Measurements from ENCODE around the gene TPP1. TPM values are rescaled to one million over a fixed set of nuclear protein-coding genes. Genes with fewer than 3 reads are reported as not detected.
A peak's percentile ranks its signal among the peaks of the same experiment; 100 is the strongest.

The TPP1 gene
- total RNA-seq, 4 donors from 2014 or later: 27.1 to 74.9 (median 40.7) TPM

- Histone ChIP-seq H3K36me3 (no peaks in the 10 kb centered on the region), H3K4me1 (no peaks in the 10 kb centered on the region), H3K27ac (peak overlapping the region; percentile 64 to 71), H3K27me3 (no peaks in the 10 kb centered on the region), H3K9me3 (no peaks in the 10 kb centered on the region), H3K4me3 (no peak overlapping the region)
- intact Hi-C loops (cut with DNase I; ENCODE audit: low total_unique reads): no loop called here
- DNase-seq: no peak
- TF ChIP-seq, protein P1, sequence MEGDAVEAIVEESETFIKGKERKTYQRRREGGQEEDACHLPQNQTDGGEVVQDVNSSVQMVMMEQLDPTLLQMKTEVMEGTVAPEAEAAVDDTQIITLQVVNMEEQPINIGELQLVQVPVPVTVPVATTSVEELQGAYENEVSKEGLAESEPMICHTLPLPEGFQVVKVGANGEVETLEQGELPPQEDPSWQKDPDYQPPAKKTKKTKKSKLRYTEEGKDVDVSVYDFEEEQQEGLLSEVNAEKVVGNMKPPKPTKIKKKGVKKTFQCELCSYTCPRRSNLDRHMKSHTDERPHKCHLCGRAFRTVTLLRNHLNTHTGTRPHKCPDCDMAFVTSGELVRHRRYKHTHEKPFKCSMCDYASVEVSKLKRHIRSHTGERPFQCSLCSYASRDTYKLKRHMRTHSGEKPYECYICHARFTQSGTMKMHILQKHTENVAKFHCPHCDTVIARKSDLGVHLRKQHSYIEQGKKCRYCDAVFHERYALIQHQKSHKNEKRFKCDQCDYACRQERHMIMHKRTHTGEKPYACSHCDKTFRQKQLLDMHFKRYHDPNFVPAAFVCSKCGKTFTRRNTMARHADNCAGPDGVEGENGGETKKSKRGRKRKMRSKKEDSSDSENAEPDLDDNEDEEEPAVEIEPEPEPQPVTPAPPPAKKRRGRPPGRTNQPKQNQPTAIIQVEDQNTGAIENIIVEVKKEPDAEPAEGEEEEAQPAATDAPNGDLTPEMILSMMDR (IDR thresholded peaks at IDR 0.05): no peak
- TF ChIP-seq POLR2A (IDR thresholded peaks at IDR 0.05): no peak
Observed at GRCh38 chr11:6663794-6664469, 44.7 kb upstream of the TPP1 start.

GRCh38 chr11:6660712-6661111 is 41.5 kb upstream of the TPP1 start:
- no peaks in the 10 kb centered on the region for H3K36me3 ChIP-seq
- intact Hi-C loops (cut with DNase I; ENCODE audit: low total_unique reads): no loop called here

GRCh38 chr11:6658647-6659046 is 39.4 kb upstream of the TPP1 start:
- intact Hi-C loops (cut with DNase I; ENCODE audit: low total_unique reads): no loop called here
- no peak overlapping the region for H3K4me3 ChIP-seq
- no peaks in the 10 kb centered on the region for H3K36me3 ChIP-seq
- TF ChIP-seq, protein P1 (IDR thresholded peaks at IDR 0.05): no peak
- no peak for TF ChIP-seq POLR2A (IDR thresholded peaks at IDR 0.05)
- no peak overlapping the region for H3K27ac ChIP-seq
- H3K27me3 ChIP-seq: no peaks in the 10 kb centered on the region
- H3K9me3 ChIP-seq: no peaks in the 10 kb centered on the region
- no peak for DNase-seq
- H3K4me1 ChIP-seq: no peaks in the 10 kb centered on the region

More at GRCh38 chr11:6660712-6661111, 41.5 kb upstream of the TPP1 start:
- Histone ChIP-seq H3K4me3 (no peak overlapping the region), H3K4me1 (no peaks in the 10 kb centered on the region), H3K27ac (no peak overlapping the region), H3K9me3 (no peaks in the 10 kb centered on the region), H3K27me3 (no peaks in the 10 kb centered on the region)
- no peak for DNase-seq
- TF ChIP-seq, protein P1 (IDR thresholded peaks at IDR 0.05): no peak
- no peak for TF ChIP-seq POLR2A (IDR thresholded peaks at IDR 0.05)

DNA sequence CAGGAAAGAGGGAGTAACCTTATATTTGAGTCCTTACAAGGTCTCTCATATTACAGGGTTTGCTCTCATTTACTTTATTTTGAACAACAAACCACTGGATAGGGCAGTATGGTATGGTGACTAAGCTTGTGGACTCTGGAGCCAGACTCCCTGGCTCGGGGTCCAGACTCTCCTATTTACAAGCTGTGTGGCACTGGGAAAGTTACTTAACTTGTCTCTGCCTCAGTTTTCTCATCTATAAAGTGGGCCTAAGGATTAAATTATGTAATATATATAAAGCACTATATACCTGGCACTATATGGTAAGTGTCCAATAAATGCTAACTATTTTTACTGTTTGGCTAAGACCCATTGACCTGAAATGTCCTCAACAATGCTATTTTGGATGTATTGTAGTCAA is 38.1 kb upstream of the TPP1 start:
- intact Hi-C loops (cut with DNase I; ENCODE audit: low total_unique reads): no loop called here

DNA sequence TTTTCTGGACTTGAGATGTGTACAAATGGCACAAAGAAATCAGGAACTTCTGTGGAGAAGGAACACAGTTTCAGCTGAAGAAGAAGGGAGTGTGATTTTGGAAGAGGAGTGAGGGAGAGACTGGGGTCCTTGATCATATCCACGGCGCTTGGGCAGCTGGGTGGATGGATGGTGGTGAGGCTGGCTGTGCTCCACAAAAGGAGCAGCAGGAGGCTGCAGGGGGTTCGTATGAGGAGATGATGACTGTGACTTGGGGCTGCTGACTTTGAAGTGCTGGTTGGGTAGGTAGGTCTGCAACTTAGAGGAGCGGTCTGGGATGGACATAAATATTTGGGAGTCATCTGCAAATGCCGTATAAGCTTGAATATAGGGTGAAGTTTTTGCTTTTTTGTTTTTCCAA is 37.7 kb upstream of the TPP1 start:
- DNase-seq: no peak
- no peaks in the 10 kb centered on the region for H3K36me3 ChIP-seq
- intact Hi-C loops (cut with DNase I; ENCODE audit: low total_unique reads): no loop called here
- H3K27me3 ChIP-seq: no peaks in the 10 kb centered on the region
- no peaks in the 10 kb centered on the region for H3K9me3 ChIP-seq
- TF ChIP-seq, protein P1 (IDR thresholded peaks at IDR 0.05): no peak
- TF ChIP-seq POLR2A (IDR thresholded peaks at IDR 0.05): no peak
- H3K27ac ChIP-seq: peak overlapping the region; percentile 96
- no peaks in the 10 kb centered on the region for H3K4me1 ChIP-seq
- no peak overlapping the region for H3K4me3 ChIP-seq

More for the DNA sequence above, 38.1 kb upstream of the TPP1 start:
- no peaks in the 10 kb centered on the region for H3K4me1 ChIP-seq
- no peaks in the 10 kb centered on the region for H3K9me3 ChIP-seq
- H3K27ac ChIP-seq: peak overlapping the region; percentile 96
- DNase-seq: no peak
- no peak for TF ChIP-seq POLR2A (IDR thresholded peaks at IDR 0.05)
- TF ChIP-seq, protein P1 (IDR thresholded peaks at IDR 0.05): no peak
- no peaks in the 10 kb centered on the region for H3K36me3 ChIP-seq
- no peaks in the 10 kb centered on the region for H3K27me3 ChIP-seq
- H3K4me3 ChIP-seq: no peak overlapping the region
